ENCODE results near the gene RGS2. TPM values are rescaled to one million over a fixed set of nuclear protein-coding genes. Genes with fewer than 3 reads are reported as not detected.

The RGS2 gene
- total and polyA plus RNA-seq, 9 of the 15 experiments (the other 6 are each of a cell fraction or from before 2014, with no cell fraction given), result 2.5 to 5.4 (median 3.8) TPM

DNA sequence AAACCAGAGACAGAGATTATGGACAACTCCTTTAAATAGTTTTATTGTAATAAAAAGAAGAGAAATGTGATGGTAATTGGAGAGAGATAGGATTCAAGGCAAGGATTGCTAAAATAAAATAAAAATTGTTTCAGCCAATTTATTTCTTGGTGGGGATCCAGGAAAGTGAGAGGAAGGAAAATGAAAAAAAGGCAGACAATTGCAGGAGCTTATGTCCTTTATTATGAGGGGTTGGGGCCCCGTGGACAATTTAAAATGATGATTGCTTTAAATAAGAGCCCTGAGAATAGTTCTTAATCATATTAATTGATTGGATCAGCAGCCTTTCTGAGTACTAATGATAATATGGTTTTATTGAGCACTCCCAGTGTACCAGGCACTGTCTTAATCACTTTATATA is 40.2 kb downstream of the RGS2 start:
- no peaks in the 10 kb centered on the region for H3K36me3 ChIP-seq (ENCODE audit: control insufficient read depth, insufficient read depth, low read length)
- no peak overlapping the region for H3K27ac ChIP-seq (ENCODE audit: extremely low read depth, low read depth, low read length)
- intact Hi-C loops (cut with micrococcal nuclease) (no loop called here), in situ Hi-C loops (cut with MboI) (no loop called here)
- no peaks in the 10 kb centered on the region for H3K4me1 ChIP-seq (replicated peaks in 1 of 2; ENCODE audit: control insufficient read depth in 2 of 2, insufficient read depth in 2 of 2, low read length in 2 of 2)
- TF ChIP-seq ZNF507 (tag; conservative IDR thresholded peaks at IDR 0.05) (no peak), PTRF (tag; IDR thresholded peaks at IDR 0.05) (no peak), MYBL2 (IDR thresholded peaks at IDR 0.05; ENCODE audit: low read depth) (no peak), MYBL2 (CRISPR knock-in tag; IDR thresholded peaks at IDR 0.05; ENCODE audit: borderline replicate concordance) (no peak), TBP (optimal IDR thresholded peaks at IDR 0.05; ENCODE audit: low read depth, low read length) (no peak), FOXM1 (IDR thresholded peaks at IDR 0.05; ENCODE audit: low read depth) (no peak), FOXM1 (CRISPR knock-in tag; IDR thresholded peaks at IDR 0.05; ENCODE audit: low read depth) (no peak), MBD1 (CRISPR knock-in tag; IDR thresholded peaks at IDR 0.05) (no peak), ATF7 (IDR thresholded peaks at IDR 0.05) (no peak), KLF13 (tag; IDR thresholded peaks at IDR 0.05; ENCODE audit: borderline replicate concordance, low read depth) (no peak), PHF20 (IDR thresholded peaks at IDR 0.05; ENCODE audit: partially characterized antibody) (no peak), ZNF41 (CRISPR knock-in tag; conservative IDR thresholded peaks at IDR 0.05) (no peak), PTTG1 (tag; IDR thresholded peaks at IDR 0.05; ENCODE audit: low read depth) (no peak)
- H3K9me3 ChIP-seq (replicated peaks; ENCODE audit: control insufficient read depth, insufficient read depth, low read depth, low read length), result no peaks in the 10 kb centered on the region
- H3K79me2 ChIP-seq (ENCODE audit: control insufficient read depth, insufficient read depth, low read length), result no peaks in the 10 kb centered on the region
- POLR2A ChIA-PET, result interaction anchor here (1.1 kb wide), 1 partner anchor 14 kb away, joined by 4 read pairs; no protein-coding TSS in a partner anchor
- H3K27me3 ChIP-seq (ENCODE audit: control insufficient read depth in 2 of 2, insufficient read depth in 2 of 2, low read length in 2 of 2), result no peaks in the 10 kb centered on the region; a peak in 1 of 5 replicates
- no peak overlapping the region for H3K4me3 ChIP-seq
- no TSS peak for BruUV-seq (replicated peaks)
- H4K20me1 ChIP-seq (replicated peaks; ENCODE audit: control insufficient read depth, insufficient read depth, low read length), result no peaks in the 10 kb centered on the region
- 0% methylated on average over 1 of the region's 1 CpG for WGBS (ENCODE audit: insufficient coverage, low coverage, missing lambda C conversion rate)
- no peak overlapping the region for H3K9ac ChIP-seq (ENCODE audit: insufficient read depth in 1 of 2, low read depth in 2 of 2, low read length in 2 of 2)
- DNase-seq (ENCODE audit: extremely low read depth in 1 of 4, low spot score in 3 of 4) (no peak), ATAC-seq (no peak), FAIRE-seq (no peak)
- H3K9me1 ChIP-seq (ENCODE audit: control insufficient read depth, insufficient read depth, low read length), result no peaks in the 10 kb centered on the region
- H3K4me2 ChIP-seq (ENCODE audit: insufficient read depth, low read length), result no peak overlapping the region
- no peak overlapping the region for H2AFZ ChIP-seq (ENCODE audit: low read depth, low read length)
- CTCF ChIA-PET (ENCODE audit: low intra/inter-chr PET ratio), result no interaction called here
